ENCODE measurements around the gene CNGA1.
A peak's percentile ranks its signal among the peaks of the same experiment; 100 is the strongest.

The CNGA1 gene
- 0 to 0.13 reads per million in 2 donors for total RNA-seq

- DNase-seq, result peak; percentile 36 to 63 (median 45)
Measured at GRCh38 chr4:48016141-48017107, at the start of gene CNGA1, which contains the start of gene NIPAL1. CNGA1 (minus strand) TSS chr4:48016681; CDS start chr4:47952689, 63,992 bp downstream. NIPAL1 (plus strand) TSS chr4:48016772; CDS start chr4:48016840, 68 bp downstream.

- peak in 1 of 5 experiments; percentile 3 for DNase-seq
Measured at GRCh38 chr4:48065587-48066052, 49.1 kb upstream of the CNGA1 start.

GRCh38 chr4:48064349-48064748, 47.9 kb upstream of the CNGA1 start:
- DNase-seq, result peak in 1 of 5 experiments; percentile 7

GRCh38 chr4:48058617-48059530, 42.4 kb upstream of the CNGA1 start:
- DNase-seq, result no peak

GRCh38 chr4:48051078-48051477, 34.6 kb upstream of the CNGA1 start:
- DNase-seq, result no peak

GRCh38 chr4:48049483-48049882, 33.0 kb upstream of the CNGA1 start:
- no peak for DNase-seq

- DNase-seq, result no peak
Measured at GRCh38 chr4:48047896-48048295, 31.4 kb upstream of the CNGA1 start.

GRCh38 chr4:48047421-48047844, 31.0 kb upstream of the CNGA1 start:
- DNase-seq, result peak in 3 of 5 experiments; percentile 46 to 76 (median 61)

- DNase-seq, result no peak
Measured at GRCh38 chr4:48046059-48046458, 29.6 kb upstream of the CNGA1 start.

GRCh38 chr4:48044298-48044697, 27.8 kb upstream of the CNGA1 start:
- DNase-seq, result no peak

GRCh38 chr4:48043504-48043903, 27.0 kb upstream of the CNGA1 start:
- DNase-seq, result no peak

GRCh38 chr4:48042979-48043461, 26.5 kb upstream of the CNGA1 start:
- DNase-seq, result no peak

- peak in 1 of 5 experiments; percentile 9 for DNase-seq
Measured at GRCh38 chr4:48041535-48042137, 25.2 kb upstream of the CNGA1 start.

- no peak for DNase-seq
Measured at GRCh38 chr4:48039561-48039960, 23.1 kb upstream of the CNGA1 start.

- DNase-seq, result no peak
Measured at GRCh38 chr4:48038666-48039065, 22.2 kb upstream of the CNGA1 start.

- DNase-seq, result no peak
Measured at GRCh38 chr4:48037117-48037462, 20.6 kb upstream of the CNGA1 start.

- no peak for DNase-seq
Measured at GRCh38 chr4:48035952-48036351, 19.5 kb upstream of the CNGA1 start.

- peak in 4 of 5 experiments; percentile 24 to 54 (median 45) for DNase-seq
Measured at GRCh38 chr4:48033825-48034413, 17.4 kb upstream of the CNGA1 start.

- DNase-seq, result no peak
Measured at GRCh38 chr4:48033412-48033811, 16.9 kb upstream of the CNGA1 start.

GRCh38 chr4:48032721-48033120, 16.2 kb upstream of the CNGA1 start:
- DNase-seq, result no peak

GRCh38 chr4:48031802-48032525, 15.5 kb upstream of the CNGA1 start:
- no peak for DNase-seq

Data from T-helper 2 cell (primary cell).